WTC11 (cell line): ENCODE data around the gene PCIF1. TPM values are rescaled to one million over a fixed set of nuclear protein-coding genes. Genes with fewer than 3 reads are reported as not detected.
"Not testable (repeated sequence)": the region's sequence is repeated elsewhere in the genome, so short reads cannot be mapped to it uniquely, and the experiment has no call there.

Source experiments
- ATAC-seq: fragments of 200-7000 bp; cut with Tn5 transposase; 2 replicates; pipeline ENCODE4 v1.10.0; 2021; ENCODE audit warnings: mild to moderate bottlenecking, moderate library complexity
- CTCF ChIA-PET: fragments of 300-600 bp; sonication (Branson Sonifier 250); formaldehyde crosslinking; loops from one replicate; lab custom pipeline; 2021; ENCODE audit warnings: antibody characterized with exemption; lab: Charles Lee
- POLR2A ChIA-PET: fragments of 350-600 bp; sonication (Branson Sonifier 250); formaldehyde crosslinking; loops from one replicate; lab custom pipeline; 2021; ENCODE audit warnings: antibody characterized with exemption; lab: Charles Lee
- DNase-seq: peaks from one replicate; pipeline ENCODE4 v3.0.0; 2021; ENCODE audit warnings: low spot score
- H3K27ac Mint-ChIP-seq: 2 replicates; pipeline ENCODE4 v1.8.0; 2021; ENCODE audit warnings: mixed read lengths
- H3K27me3 Mint-ChIP-seq: 2 replicates; pipeline ENCODE4 v1.8.0; 2021; ENCODE audit warnings: low read depth, mild to moderate bottlenecking, moderate library complexity, mixed read lengths
- H3K36me3 Mint-ChIP-seq: 2 replicates; pipeline ENCODE4 v1.8.0; 2021; ENCODE audit warnings: mixed read lengths
- H3K4me1 Mint-ChIP-seq: 2 replicates; pipeline ENCODE4 v1.8.0; 2022; ENCODE audit warnings: mixed read lengths
- H3K4me3 Mint-ChIP-seq: 2 replicates; pipeline ENCODE4 v1.8.0; 2021; ENCODE audit warnings: mild to moderate bottlenecking, moderate library complexity, mixed read lengths
- H3K9me3 Mint-ChIP-seq: 2 replicates; pipeline ENCODE4 v1.8.0; 2021; ENCODE audit warnings: mixed read lengths
- FOXJ3 ChIP-seq: sonication (generic); formaldehyde crosslinking; IDR thresholded peaks from 2 replicates; pipeline ENCODE4 v1.9.0; 2021; ENCODE audit warnings: missing genetic modification reagents, mild to moderate bottlenecking, borderline replicate concordance
- JAZF1 ChIP-seq: fragments of 250-450 bp; sonication (Bioruptor Pico); IDR thresholded peaks from 2 replicates; pipeline ENCODE4 v1.9.0; 2021; ENCODE audit warnings: moderate library complexity, mild to moderate bottlenecking, inconsistent platforms
- NFE2L1 ChIP-seq: sonication (generic); formaldehyde crosslinking; IDR thresholded peaks from 2 replicates; pipeline ENCODE4 v1.8.1; 2023; ENCODE audit warnings: missing genetic modification reagents
- TEAD4 ChIP-seq: sonication (generic); formaldehyde crosslinking; IDR thresholded peaks from 2 replicates; pipeline ENCODE4 v1.8.0; 2022; ENCODE audit warnings: mild to moderate bottlenecking, missing genetic modification reagents
- USF1 ChIP-seq: sonication (generic); formaldehyde crosslinking; IDR thresholded peaks from 2 replicates; pipeline ENCODE4 v1.8.0; 2022; ENCODE audit warnings: mild to moderate bottlenecking, missing genetic modification reagents
- ZNF121 ChIP-seq: sonication (generic); formaldehyde crosslinking; IDR thresholded peaks from 2 replicates; pipeline ENCODE4 v1.8.0; 2023; ENCODE audit warnings: missing genetic modification reagents
- ZNF512 ChIP-seq: sonication (generic); formaldehyde crosslinking; IDR thresholded peaks from 2 replicates; pipeline ENCODE4 v1.8.1; 2022; ENCODE audit warnings: missing genetic modification reagents, borderline replicate concordance
- total RNA-seq: library from RNA; stranded (reverse); gene quantifications from 3 replicates; pipeline ENCODE4 v1.2.3, GENCODE V29; 2021
- TF ChIP-seq, protein P1 (sequence below): fragments of 250-450 bp; sonication (Bioruptor Pico); IDR thresholded peaks from 2 replicates; pipeline ENCODE4 v1.9.0; 2021; ENCODE audit warnings: mild to moderate bottlenecking
- TF ChIP-seq, protein P2 (sequence below): fragments of 250-450 bp; sonication (Bioruptor Pico); IDR thresholded peaks from 2 replicates; pipeline ENCODE4 v1.9.0; 2021; ENCODE audit warnings: mild to moderate bottlenecking, borderline replicate concordance
- TF ChIP-seq, protein P3 (sequence below): sonication (generic); formaldehyde crosslinking; IDR thresholded peaks from 2 replicates; pipeline ENCODE4 v1.8.1; 2023; ENCODE audit warnings: mild to moderate bottlenecking, missing genetic modification reagents, moderate library complexity

Gene PCIF1
- total RNA-seq, 1 experiment from 2014 or later, result 42.2 TPM

DNA sequence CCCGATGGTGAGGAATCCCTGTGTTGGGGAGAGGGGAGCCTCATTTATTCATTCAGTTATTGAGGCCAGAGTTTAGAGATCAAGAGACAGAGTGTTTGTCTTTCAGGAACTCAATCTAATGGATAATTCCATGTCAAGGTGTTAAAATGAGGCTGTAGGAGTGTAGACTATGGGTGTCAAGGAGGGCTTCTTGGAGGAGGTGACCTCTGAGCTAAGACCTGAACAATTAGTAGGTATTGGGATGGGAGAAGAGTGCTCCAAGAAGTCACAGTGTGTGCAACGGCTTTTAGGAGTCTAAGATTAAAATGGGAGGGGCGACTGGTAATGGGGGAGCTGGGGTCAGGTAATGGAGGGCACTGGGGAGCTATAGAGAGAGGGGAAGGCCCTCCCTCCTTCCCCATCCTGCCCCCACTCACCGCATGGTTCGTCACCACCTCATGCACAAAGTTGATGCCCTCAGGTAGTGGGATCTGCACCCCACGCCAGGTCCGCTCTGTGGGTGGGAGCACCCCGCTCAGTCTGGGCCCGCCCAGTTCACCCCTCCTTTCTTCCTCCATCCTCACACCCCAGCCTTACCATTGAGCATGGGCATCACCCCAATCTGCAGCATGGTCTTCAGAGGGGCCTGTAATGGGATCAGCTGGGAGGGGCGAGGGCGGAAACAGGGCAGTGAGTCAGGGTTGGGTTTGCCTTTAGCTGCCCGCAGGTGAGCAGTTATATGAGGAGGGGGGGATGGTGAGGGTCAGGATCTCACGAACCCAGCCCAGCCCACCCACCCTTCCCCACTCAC, 35.2 kb upstream of the PCIF1 start (continued):
- TF ChIP-seq, protein P1, sequence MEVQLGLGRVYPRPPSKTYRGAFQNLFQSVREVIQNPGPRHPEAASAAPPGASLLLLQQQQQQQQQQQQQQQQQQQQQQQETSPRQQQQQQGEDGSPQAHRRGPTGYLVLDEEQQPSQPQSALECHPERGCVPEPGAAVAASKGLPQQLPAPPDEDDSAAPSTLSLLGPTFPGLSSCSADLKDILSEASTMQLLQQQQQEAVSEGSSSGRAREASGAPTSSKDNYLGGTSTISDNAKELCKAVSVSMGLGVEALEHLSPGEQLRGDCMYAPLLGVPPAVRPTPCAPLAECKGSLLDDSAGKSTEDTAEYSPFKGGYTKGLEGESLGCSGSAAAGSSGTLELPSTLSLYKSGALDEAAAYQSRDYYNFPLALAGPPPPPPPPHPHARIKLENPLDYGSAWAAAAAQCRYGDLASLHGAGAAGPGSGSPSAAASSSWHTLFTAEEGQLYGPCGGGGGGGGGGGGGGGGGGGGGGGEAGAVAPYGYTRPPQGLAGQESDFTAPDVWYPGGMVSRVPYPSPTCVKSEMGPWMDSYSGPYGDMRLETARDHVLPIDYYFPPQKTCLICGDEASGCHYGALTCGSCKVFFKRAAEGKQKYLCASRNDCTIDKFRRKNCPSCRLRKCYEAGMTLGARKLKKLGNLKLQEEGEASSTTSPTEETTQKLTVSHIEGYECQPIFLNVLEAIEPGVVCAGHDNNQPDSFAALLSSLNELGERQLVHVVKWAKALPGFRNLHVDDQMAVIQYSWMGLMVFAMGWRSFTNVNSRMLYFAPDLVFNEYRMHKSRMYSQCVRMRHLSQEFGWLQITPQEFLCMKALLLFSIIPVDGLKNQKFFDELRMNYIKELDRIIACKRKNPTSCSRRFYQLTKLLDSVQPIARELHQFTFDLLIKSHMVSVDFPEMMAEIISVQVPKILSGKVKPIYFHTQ (CRISPR knock-in tag), result no peak
- no peak for TF ChIP-seq TEAD4 (CRISPR knock-in tag)
- TF ChIP-seq, protein P2, sequence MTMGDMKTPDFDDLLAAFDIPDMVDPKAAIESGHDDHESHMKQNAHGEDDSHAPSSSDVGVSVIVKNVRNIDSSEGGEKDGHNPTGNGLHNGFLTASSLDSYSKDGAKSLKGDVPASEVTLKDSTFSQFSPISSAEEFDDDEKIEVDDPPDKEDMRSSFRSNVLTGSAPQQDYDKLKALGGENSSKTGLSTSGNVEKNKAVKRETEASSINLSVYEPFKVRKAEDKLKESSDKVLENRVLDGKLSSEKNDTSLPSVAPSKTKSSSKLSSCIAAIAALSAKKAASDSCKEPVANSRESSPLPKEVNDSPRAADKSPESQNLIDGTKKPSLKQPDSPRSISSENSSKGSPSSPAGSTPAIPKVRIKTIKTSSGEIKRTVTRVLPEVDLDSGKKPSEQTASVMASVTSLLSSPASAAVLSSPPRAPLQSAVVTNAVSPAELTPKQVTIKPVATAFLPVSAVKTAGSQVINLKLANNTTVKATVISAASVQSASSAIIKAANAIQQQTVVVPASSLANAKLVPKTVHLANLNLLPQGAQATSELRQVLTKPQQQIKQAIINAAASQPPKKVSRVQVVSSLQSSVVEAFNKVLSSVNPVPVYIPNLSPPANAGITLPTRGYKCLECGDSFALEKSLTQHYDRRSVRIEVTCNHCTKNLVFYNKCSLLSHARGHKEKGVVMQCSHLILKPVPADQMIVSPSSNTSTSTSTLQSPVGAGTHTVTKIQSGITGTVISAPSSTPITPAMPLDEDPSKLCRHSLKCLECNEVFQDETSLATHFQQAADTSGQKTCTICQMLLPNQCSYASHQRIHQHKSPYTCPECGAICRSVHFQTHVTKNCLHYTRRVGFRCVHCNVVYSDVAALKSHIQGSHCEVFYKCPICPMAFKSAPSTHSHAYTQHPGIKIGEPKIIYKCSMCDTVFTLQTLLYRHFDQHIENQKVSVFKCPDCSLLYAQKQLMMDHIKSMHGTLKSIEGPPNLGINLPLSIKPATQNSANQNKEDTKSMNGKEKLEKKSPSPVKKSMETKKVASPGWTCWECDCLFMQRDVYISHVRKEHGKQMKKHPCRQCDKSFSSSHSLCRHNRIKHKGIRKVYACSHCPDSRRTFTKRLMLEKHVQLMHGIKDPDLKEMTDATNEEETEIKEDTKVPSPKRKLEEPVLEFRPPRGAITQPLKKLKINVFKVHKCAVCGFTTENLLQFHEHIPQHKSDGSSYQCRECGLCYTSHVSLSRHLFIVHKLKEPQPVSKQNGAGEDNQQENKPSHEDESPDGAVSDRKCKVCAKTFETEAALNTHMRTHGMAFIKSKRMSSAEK (CRISPR knock-in tag), result no peak
- TF ChIP-seq JAZF1, result no peak
- no peak for TF ChIP-seq ZNF121 (CRISPR knock-in tag)
- TF ChIP-seq USF1 (CRISPR knock-in tag), result no peak
- TF ChIP-seq, protein P3, sequence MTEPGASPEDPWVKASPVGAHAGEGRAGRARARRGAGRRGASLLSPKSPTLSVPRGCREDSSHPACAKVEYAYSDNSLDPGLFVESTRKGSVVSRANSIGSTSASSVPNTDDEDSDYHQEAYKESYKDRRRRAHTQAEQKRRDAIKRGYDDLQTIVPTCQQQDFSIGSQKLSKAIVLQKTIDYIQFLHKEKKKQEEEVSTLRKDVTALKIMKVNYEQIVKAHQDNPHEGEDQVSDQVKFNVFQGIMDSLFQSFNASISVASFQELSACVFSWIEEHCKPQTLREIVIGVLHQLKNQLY (CRISPR knock-in tag), result no peak

GRCh38 chr20:45901332-45901731, 33.2 kb upstream of the PCIF1 start:
- H3K4me1 Mint-ChIP-seq, POLR2A ChIA-PET, H3K4me3 Mint-ChIP-seq, H3K27me3 Mint-ChIP-seq, ATAC-seq, DNase-seq, H3K9me3 Mint-ChIP-seq, H3K27ac Mint-ChIP-seq: not testable (repeated sequence)
- CTCF ChIA-PET, result interaction anchor here (1.2 kb wide), 1 partner anchor 11 kb away, joined by 4 read pairs; the partner anchor contains the start of gene NEURL2
- H3K36me3 Mint-ChIP-seq, result peaks cover 62% of the 10 kb centered on the region

DNA sequence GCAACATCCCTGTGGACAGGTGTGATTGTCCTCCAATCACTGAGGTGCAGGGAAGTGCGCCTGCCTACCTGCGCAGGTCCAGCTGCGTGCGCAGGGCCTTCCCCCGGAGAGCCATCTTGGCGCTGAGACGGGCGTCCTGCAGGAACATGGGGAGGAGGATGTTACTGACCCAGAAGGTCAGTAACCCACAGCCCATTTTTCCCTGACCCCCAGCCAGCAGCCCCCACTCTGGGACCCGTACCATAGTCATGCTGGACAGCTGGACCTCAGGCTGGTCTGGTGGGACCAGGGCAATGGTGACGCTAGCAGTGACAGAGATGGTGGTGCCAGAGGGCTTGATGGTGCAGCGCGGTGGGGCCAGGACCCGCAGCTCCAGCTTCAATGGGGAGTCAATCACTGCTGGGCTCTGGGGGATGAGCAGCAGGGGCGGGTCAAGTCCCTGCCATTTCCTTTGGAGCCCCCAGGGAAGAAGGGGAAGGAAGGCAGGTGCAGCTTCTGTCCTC, 32.2 kb upstream of the PCIF1 start:
- H3K36me3 Mint-ChIP-seq, result peaks cover 61% of the 10 kb centered on the region
- no peak for ATAC-seq
- no peak for TF ChIP-seq NFE2L1
- TF ChIP-seq ZNF512 (CRISPR knock-in tag), result no peak
- no peak for TF ChIP-seq FOXJ3 (CRISPR knock-in tag)
- TF ChIP-seq, all 79 proteins: peak for 0

More for the DNA sequence above, 32.2 kb upstream of the PCIF1 start:
- Mint-ChIP-seq H3K9me3 (no peaks in the 10 kb centered on the region), H3K4me1 (no peaks in the 10 kb centered on the region), H3K27me3 (no peaks in the 10 kb centered on the region), H3K27ac (no peak overlapping the region), H3K4me3 (no peak overlapping the region)
- no peak for DNase-seq
- ChIA-PET POLR2A (interaction anchor here (0.7 kb wide), 1 partner anchor 21 kb away, joined by 7 read pairs; no protein-coding TSS in a partner anchor), CTCF (interaction anchor here (0.6 to 1.2 kb wide), 2 partner anchors 12 to 22 kb away, joined by 3 to 4 read pairs; partner anchors contain the start of gene NEURL2)
